ENCODE results near the gene ZNF850. TPM values are rescaled to one million over a fixed set of nuclear protein-coding genes. Genes with fewer than 3 reads are reported as not detected.
A peak's percentile ranks its signal among the peaks of the same experiment; 100 is the strongest.

Gene ZNF850
- total and polyA plus RNA-seq, 9 of the 15 experiments (the other 6 are each of a cell fraction or from before 2014, with no cell fraction given) = 1.2 to 13.0 (median 5.9) TPM

DNA sequence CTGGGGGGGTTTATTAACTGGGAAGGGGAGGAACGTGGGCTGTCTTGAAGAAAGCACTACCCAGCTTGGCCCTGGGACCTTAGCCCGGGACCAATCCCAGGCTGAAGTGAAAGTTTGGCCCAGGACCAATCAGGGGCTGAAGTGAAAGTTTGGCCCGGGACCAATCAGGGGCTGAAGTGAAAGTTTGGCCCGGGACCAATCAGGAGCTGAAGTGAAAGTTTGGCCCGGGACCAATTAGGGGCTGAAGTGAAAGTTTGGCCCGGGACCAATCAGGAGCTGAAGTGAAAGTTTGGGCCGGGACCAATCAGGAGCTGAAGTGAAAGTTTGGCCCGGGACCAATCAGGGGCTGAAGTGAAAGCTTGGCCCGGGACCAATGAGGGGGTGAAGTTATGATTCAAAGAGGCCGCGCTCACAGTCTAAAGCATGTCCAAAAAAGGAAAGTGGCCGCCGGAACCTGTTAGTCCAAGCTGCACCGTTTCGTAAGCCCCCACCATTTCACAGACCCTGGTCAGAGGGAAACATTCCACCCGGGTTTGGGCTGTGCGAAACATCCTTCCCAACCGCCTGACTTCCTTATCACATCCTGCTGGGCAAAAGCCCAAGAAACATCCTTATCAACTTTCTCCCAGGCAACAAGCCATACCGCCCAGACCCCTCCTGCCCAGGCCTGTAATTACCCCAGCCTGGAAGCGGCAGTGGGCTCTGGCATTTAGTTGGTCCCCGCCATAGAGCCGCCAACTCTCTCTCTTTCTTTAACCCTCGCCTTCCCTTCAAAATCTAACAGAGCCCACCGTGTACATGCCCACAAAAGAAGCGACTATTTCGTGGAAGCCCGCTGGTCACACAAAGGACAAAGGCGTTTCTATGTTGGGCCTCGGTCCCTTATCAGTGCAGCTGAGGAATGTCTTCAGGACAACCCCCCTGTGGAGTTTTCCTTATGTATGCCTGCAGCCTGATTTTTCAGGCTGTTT is 1.1 kb downstream of the ZNF850 start (continued):
- no peak for TF ChIP-seq NFIX (CRISPR knock-in tag; IDR thresholded peaks at IDR 0.05; ENCODE audit: low read depth)
- no peak for TF ChIP-seq ZNF695 (CRISPR knock-in tag; IDR thresholded peaks at IDR 0.05)
- TF ChIP-seq, protein P1, sequence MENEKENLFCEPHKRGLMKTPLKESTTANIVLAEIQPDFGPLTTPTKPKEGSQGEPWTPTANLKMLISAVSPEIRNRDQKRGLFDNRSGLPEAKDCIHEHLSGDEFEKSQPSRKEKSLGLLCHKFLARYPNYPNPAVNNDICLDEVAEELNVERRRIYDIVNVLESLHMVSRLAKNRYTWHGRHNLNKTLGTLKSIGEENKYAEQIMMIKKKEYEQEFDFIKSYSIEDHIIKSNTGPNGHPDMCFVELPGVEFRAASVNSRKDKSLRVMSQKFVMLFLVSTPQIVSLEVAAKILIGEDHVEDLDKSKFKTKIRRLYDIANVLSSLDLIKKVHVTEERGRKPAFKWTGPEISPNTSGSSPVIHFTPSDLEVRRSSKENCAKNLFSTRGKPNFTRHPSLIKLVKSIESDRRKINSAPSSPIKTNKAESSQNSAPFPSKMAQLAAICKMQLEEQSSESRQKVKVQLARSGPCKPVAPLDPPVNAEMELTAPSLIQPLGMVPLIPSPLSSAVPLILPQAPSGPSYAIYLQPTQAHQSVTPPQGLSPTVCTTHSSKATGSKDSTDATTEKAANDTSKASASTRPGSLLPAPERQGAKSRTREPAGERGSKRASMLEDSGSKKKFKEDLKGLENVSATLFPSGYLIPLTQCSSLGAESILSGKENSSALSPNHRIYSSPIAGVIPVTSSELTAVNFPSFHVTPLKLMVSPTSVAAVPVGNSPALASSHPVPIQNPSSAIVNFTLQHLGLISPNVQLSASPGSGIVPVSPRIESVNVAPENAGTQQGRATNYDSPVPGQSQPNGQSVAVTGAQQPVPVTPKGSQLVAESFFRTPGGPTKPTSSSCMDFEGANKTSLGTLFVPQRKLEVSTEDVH (IDR thresholded peaks at IDR 0.05; ENCODE audit: low read depth, partially characterized antibody) = no peak
- TF ChIP-seq ZNF644 (tag; IDR thresholded peaks at IDR 0.05; ENCODE audit: low read depth) = peak; percentile 74; the same call in 1 of the 2 replicates
- TF ChIP-seq RUNX1 (IDR thresholded peaks at IDR 0.05; ENCODE audit: low read depth) = no peak
- TF ChIP-seq TAL1 (IDR thresholded peaks at IDR 0.05) = no peak; the same call in 1 of the 2 replicates
- TF ChIP-seq TGIF2 (CRISPR knock-in tag; IDR thresholded peaks at IDR 0.05) = no peak
- TF ChIP-seq FOSL1 (tag; conservative IDR thresholded peaks at IDR 0.05) = no peak; the same call in none of the 2 replicates
- TF ChIP-seq HNRNPL (IDR thresholded peaks at IDR 0.05; ENCODE audit: low read depth, low read length) = no peak
- TF ChIP-seq PRPF4 (IDR thresholded peaks at IDR 0.05; ENCODE audit: insufficient read depth, low read depth, low read length, poor library complexity, severe bottlenecking) = no peak
- TF ChIP-seq RFX5 (IDR thresholded peaks at IDR 0.05; ENCODE audit: low read depth, low read length) = no peak
- TF ChIP-seq NFE2 (IDR thresholded peaks at IDR 0.05; ENCODE audit: low read depth) = no peak
- no peak for TF ChIP-seq FIP1L1 (IDR thresholded peaks at IDR 0.05; ENCODE audit: low read depth, low read length, poor library complexity, severe bottlenecking)
- no peak for TF ChIP-seq SAFB (IDR thresholded peaks at IDR 0.05; ENCODE audit: borderline replicate concordance, low read depth, low read length)
- TF ChIP-seq NR1H2 (CRISPR knock-in tag; IDR thresholded peaks at IDR 0.05) = no peak
- TF ChIP-seq CBFB (CRISPR knock-in tag; IDR thresholded peaks at IDR 0.05) = no peak
- TF ChIP-seq, protein P2, sequence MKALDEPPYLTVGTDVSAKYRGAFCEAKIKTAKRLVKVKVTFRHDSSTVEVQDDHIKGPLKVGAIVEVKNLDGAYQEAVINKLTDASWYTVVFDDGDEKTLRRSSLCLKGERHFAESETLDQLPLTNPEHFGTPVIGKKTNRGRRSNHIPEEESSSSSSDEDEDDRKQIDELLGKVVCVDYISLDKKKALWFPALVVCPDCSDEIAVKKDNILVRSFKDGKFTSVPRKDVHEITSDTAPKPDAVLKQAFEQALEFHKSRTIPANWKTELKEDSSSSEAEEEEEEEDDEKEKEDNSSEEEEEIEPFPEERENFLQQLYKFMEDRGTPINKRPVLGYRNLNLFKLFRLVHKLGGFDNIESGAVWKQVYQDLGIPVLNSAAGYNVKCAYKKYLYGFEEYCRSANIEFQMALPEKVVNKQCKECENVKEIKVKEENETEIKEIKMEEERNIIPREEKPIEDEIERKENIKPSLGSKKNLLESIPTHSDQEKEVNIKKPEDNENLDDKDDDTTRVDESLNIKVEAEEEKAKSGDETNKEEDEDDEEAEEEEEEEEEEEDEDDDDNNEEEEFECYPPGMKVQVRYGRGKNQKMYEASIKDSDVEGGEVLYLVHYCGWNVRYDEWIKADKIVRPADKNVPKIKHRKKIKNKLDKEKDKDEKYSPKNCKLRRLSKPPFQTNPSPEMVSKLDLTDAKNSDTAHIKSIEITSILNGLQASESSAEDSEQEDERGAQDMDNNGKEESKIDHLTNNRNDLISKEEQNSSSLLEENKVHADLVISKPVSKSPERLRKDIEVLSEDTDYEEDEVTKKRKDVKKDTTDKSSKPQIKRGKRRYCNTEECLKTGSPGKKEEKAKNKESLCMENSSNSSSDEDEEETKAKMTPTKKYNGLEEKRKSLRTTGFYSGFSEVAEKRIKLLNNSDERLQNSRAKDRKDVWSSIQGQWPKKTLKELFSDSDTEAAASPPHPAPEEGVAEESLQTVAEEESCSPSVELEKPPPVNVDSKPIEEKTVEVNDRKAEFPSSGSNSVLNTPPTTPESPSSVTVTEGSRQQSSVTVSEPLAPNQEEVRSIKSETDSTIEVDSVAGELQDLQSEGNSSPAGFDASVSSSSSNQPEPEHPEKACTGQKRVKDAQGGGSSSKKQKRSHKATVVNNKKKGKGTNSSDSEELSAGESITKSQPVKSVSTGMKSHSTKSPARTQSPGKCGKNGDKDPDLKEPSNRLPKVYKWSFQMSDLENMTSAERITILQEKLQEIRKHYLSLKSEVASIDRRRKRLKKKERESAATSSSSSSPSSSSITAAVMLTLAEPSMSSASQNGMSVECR (CRISPR knock-in tag; IDR thresholded peaks at IDR 0.05) = no peak; the same call in 1 of the 2 replicates
- TF ChIP-seq JUND (IDR thresholded peaks at IDR 0.05; ENCODE audit: borderline replicate concordance, low read depth, low read length) = no peak
- TF ChIP-seq JUND (tag; IDR thresholded peaks at IDR 0.05; ENCODE audit: borderline replicate concordance, low read depth, low read length) = no peak
- TF ChIP-seq SP2 (IDR thresholded peaks at IDR 0.05; ENCODE audit: extremely low read depth, low read depth, low read length, poor library complexity, severe bottlenecking) = no peak
- no peak for TF ChIP-seq HDAC3 (IDR thresholded peaks at IDR 0.05; ENCODE audit: borderline replicate concordance, partially characterized antibody)

Measured in K562 (cell line).